Activated gamma-delta T cell treated with anti-CD3 and anti-CD28 coated beads, Interleukin-2, amount 50 U/mL, for 16 hours (primary cell): ENCODE data around the gene NAALADL1.
"Not testable (repeated sequence)": the region's sequence is repeated elsewhere in the genome, so short reads cannot be mapped to it uniquely, and the experiment has no call there.

Experiments used
- DNase-seq: peaks from one replicate; pipeline ENCODE4 v3.0.0-alpha.2; 2020; ENCODE audit warnings: low read depth

NAALADL1 gene

GRCh38 chr11:65013888-65014725, 44.2 kb downstream of the NAALADL1 start, which contains the start of gene ARL2:
TSS of gene ARL2 (plus strand) at chr11:65014160. CDS start at chr11:65014208, 48 bp downstream.
- peak; percentile 79 for DNase-seq

- DNase-seq: peak; percentile 89
These were observed 45.0 kb downstream of the NAALADL1 start for GRCh38 chr11:65013130-65013887.

GRCh38 chr11:65008873-65009272, 49.5 kb downstream of the NAALADL1 start:
- DNase-seq: no peak

DNA sequence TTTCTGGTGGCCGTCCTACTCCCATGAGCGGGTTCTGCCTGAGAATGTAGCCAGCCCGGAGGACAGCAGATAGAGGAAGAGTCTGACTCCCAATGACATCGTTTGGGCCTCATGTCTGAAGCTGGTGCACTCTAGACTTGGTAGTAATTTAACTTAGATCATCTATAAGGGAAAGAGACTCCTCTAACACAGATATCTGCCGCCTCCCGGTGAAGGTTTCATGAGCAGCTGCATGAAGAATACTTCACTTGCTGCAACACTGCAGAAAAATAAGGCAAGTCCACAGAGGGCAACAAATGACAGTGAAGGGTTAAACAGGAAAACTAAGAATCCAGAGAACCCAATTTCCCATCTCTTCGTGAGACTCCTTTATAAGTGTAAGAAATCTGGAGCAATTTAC, 50.3 kb downstream of the NAALADL1 start:
- DNase-seq: no peak

- not testable (repeated sequence) for DNase-seq
These were observed 54.4 kb downstream of the NAALADL1 start for GRCh38 chr11:65003968-65004367.

DNA sequence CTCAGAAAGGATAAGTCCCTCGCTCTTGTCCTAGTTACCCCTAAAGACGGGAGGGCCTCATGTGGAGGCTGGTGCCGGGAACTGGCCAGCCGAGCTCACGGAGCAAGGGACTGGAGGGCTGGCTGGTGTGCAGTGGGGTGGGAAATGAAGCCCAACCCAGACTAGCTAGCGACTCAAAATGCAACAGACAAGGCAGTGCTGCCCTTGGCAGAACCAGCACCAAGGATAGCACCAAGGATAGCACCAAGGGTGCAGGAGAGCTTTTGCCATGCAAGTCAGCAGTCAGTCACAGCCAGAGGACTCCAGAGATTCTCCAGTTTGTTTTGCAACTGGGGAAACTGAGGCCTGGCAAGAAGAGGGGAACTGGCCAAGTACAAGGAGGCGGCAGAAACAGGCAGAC, 55.1 kb downstream of the NAALADL1 start:
- DNase-seq: no peak

- no peak for DNase-seq
These were observed 55.6 kb downstream of the NAALADL1 start for GRCh38 chr11:65002706-65003105.

GRCh38 chr11:64999478-64999877, 58.9 kb downstream of the NAALADL1 start:
- DNase-seq: no peak

GRCh38 chr11:64998690-64999431, 59.5 kb downstream of the NAALADL1 start:
- DNase-seq: no peak

GRCh38 chr11:64998141-64998540, 60.2 kb downstream of the NAALADL1 start:
- no peak for DNase-seq

DNA sequence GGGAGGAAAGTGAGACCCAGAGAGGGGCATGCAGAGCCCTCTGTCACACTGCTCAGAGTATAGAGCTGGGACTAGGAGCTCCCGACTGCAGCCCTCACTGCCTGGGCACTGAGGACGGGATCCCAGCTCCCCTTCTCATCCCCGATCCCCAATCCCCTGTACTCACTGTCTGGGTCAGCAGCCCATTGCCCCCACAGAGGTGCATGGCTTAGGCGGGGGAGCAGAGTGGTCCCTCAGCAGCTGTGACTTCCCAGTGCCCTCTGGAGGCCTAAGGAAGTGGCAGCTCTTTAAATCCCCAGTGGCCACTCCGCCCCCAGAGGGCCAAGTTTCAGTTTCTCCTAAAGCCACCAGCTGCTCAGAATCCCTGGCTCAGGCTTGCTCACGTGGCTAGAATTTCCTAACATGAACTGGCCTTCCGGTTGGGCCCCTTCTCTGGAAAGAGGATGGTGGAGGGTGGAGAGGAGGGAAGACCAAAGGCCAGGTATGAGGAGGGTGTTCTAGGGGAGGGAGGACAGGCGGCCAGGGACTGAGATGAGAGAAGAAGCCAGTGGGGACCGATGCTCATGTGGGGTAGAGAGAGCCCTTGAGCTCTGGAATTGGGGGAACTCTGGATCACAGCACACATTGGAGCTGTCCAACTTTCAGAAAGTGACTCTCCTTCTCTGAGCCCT, 61.5 kb downstream of the NAALADL1 start, which contains the start of gene BATF2:
TSS of gene BATF2 (minus strand) at position 262 of the 671 bp plus-strand sequence. CDS start at position 205, 57 bp downstream.
- DNase-seq: no peak

- no peak for DNase-seq
These were observed 62.0 kb downstream of the NAALADL1 start for GRCh38 chr11:64996327-64996709.
